ENCODE measurements around the gene PPIH.

- no peak for TF ChIP-seq POLR2A (IDR thresholded peaks at IDR 0.05)
- TF ChIP-seq, protein P1, sequence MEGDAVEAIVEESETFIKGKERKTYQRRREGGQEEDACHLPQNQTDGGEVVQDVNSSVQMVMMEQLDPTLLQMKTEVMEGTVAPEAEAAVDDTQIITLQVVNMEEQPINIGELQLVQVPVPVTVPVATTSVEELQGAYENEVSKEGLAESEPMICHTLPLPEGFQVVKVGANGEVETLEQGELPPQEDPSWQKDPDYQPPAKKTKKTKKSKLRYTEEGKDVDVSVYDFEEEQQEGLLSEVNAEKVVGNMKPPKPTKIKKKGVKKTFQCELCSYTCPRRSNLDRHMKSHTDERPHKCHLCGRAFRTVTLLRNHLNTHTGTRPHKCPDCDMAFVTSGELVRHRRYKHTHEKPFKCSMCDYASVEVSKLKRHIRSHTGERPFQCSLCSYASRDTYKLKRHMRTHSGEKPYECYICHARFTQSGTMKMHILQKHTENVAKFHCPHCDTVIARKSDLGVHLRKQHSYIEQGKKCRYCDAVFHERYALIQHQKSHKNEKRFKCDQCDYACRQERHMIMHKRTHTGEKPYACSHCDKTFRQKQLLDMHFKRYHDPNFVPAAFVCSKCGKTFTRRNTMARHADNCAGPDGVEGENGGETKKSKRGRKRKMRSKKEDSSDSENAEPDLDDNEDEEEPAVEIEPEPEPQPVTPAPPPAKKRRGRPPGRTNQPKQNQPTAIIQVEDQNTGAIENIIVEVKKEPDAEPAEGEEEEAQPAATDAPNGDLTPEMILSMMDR (IDR thresholded peaks at IDR 0.05), result no peak
These were observed 65.3 kb downstream of the PPIH start for GRCh38 chr1:42723511-42723910.
